GM18511 (cell line): ENCODE results near the gene RBM4B.
"Not testable (repeated sequence)": the region's sequence is repeated elsewhere in the genome, so short reads cannot be mapped to it uniquely, and the experiment has no call there.

Experiments
- ATAC-seq: cut with Tn5 transposase; IDR thresholded peaks from one replicate; pipeline ENCODE4 v1.9.1; 2021; ENCODE audit warnings: mild to moderate bottlenecking, moderate library complexity; ENCODE audit not compliant: unreplicated experiment

RBM4B gene

DNA sequence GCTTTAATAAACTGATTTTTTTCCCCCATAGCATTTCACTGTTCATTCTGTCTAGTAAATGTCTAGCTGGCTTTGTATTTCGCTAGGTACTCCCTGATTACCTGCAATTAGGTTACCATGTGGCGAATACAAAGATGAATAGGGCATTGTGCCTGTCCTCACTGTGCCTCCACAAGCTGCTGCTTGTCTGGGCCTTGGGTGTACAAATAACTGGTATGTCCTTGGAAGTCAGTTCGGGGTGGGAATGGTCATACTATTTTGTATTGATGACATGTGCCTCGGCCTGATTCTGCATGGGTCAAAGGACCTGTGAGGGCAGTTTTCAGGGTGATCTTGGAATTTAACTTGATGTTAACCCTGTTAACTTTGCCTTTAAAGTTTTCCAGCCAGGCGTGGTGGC is 27.8 kb downstream of the RBM4B start:
- ATAC-seq: no peak

DNA sequence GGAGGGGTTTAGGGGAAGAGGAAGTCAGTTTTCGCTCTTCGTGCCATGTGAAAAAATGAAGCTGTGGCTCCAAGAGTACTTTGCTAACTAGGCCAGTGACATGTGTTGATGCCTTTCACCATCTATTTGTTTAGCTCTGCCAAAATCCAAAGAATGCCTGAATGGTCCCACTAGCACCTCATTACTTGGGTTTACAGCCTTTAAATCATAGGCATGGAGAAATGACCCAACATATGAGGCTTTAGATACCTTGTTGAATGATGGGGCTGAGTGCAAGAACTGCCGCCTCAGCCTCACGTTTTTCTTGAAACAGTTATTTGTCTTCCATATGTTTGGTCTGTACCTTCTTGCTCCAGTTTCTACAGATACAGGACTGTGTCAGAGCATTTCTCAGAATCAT is 30.9 kb downstream of the RBM4B start:
- ATAC-seq: no peak

DNA sequence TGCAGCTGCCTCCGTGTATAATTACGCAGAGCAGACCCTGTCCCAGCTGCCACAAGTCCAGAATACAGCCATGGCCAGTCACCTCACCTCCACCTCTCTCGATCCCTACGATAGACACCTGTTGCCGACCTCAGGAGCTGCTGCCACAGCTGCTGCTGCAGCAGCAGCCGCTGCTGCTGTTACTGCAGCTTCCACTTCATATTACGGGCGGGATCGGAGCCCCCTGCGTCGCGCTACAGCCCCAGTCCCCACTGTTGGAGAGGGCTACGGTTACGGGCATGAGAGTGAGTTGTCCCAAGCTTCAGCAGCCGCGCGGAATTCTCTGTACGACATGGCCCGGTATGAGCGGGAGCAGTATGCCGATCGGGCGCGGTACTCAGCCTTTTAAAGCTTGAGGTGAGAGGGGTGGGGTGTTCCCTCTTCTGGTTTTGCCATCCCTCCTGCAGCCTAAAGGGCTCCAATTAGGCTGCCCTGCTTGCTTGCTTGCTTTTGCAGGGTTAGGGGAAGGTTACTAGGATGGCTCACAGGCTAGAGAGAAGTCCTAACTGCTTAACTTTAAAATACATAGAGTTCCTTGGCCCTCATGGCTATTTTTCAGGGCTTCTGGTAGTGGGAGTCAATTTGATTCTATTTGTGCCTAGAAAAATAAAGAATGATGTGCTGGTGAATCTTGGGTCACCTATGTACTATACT is 33.8 kb downstream of the RBM4B start:
- ATAC-seq: no peak

DNA sequence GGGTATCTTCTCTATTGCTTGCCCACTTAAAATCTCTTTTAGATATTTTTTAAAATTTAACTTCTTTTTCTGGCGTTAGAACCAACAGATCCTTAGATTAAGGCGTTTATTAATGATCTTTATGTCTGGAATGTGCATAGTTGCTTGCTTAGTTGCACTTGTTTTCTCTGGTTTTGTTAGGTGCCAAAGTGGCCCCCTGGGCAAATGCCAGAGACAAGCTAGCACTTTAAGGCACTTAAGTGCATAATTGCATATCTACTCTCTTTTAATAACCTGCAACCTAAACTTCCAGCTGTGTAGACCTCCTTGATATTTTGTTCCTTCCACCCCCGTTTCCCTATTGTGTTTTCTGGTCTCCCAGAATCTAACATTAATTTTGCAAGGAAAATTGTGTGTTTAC is 35.9 kb downstream of the RBM4B start:
- ATAC-seq: no peak

DNA sequence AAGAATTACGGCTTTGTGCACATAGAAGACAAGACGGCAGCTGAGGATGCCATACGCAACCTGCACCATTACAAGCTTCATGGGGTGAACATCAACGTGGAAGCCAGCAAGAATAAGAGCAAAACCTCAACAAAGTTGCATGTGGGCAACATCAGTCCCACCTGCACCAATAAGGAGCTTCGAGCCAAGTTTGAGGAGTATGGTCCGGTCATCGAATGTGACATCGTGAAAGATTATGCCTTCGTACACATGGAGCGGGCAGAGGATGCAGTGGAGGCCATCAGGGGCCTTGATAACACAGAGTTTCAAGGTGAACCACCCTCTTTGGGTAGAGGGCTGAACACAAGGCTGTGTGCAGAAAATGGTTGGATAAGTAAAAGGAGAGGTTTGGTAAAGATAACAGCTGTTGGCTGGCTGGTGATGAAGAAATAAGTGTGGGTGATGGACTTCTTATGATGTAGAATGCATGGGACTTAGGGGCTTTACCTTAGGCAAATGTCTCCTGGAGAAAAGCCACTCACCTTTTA is 37.8 kb downstream of the RBM4B start:
- ATAC-seq: not testable (repeated sequence)

DNA sequence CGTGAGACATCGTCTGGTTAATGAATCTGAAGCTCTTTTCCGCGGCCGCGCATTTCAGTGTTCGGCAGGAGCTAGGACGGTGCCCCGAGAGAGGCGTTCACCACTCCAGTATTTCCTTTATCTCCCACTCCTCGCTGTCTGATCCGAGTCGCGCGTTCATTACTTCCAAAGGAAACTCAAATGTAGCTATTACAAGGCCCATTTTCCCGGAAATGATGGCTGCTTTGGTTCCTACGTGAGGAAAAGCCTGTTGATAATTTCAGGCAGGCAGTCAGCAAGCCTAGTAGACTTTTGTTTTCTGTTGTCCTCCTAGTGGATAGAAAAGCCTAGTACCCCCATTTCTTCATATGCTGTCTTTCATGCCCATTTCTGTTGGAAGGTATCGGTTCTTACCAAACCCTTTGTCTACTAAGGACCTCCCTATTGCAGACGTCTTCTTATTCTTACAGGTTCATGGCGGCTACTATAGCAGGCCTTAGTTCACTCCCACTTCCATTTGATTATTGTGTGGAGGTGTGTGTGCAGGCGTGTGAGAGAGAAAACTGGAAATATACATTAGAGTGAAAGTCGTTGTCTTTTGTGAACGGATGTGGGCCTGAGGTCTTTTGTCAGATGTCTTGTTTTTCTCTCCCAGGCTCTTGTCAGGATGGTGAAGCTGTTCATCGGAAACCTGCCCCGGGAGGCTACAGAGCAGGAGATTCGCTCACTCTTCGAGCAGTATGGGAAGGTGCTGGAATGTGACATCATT is 38.4 kb downstream of the RBM4B start:
- ATAC-seq: no peak

DNA sequence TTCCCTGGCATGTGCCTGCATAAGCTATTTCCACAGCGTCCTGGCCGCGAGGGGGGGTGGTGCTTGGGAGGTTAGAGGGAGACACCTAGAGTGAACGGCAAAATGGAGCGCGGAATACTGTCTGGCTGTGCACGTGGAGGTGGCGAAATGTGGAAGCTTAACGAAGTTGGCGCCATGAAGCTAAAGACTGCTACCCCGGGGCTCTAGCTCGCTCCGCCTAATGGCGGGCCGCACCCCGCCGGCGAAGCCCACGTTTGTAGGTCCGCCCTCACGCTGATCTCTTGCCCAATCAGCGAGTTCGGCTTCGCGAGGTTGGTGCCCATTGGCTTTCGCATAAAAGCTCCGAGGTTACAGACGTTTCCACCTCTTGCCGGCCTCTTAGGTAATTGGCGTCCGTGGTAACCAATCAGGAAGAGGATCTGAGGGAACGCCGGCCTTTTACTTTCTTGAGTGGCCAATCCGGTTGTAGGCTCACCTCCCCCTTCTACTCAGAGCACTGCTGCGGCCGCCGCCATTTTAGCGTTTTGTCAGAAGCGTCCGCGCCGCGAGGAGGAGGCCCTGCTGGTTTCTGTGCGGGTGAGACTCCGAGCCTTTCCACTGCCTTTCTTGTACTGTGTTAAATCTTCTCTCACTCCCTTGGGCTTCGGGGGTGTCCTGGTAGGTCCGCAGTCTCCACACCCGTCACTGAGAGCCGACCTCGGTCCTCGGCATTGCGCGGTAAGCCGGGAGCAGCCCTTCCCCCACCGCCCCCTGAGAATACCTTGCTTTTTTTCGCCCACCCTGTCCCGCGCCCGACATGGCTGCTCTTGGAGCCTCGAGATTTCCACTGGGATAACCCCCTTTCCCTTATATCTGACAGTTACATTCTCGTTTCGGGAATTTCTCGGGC is 39.3 kb downstream of the RBM4B start, which contains the start of gene RBM4:
TSS of gene RBM4 (plus strand) at position 527 of the 889 bp plus-strand sequence. CDS start 1,009 bp downstream, outside the sequence.
- ATAC-seq: peak; percentile 98

DNA sequence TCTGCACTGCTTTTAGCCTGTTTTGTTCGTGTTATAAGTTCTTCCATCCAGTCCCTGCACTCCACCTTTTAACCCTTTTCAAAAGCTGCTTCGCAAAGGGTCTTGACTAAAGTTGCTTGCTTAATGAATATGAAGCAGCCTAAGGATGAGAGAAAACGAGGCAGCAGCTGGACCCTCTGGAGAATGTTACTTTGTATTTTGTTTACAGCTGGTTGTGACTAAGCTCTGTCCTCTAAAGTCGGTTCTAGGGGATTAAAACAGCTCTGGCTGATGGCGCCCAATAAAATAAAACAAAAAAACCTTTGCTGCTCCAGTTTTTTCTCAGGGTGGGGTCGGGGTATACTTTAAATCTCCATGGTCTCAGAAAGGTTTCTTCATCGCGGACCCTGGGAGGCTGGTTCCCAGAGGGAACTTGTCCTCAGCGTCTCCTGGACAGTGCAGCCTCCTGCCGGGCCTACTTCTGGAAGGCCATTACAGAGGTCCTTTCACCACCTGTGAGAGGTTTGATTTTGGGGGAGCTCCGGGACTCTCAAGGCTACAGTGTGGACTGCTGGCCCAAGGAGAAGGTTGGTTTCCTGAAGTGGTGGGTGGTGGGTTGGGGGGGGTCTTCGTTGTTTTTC is 40.0 kb downstream of the RBM4B start:
- no peak for ATAC-seq

DNA sequence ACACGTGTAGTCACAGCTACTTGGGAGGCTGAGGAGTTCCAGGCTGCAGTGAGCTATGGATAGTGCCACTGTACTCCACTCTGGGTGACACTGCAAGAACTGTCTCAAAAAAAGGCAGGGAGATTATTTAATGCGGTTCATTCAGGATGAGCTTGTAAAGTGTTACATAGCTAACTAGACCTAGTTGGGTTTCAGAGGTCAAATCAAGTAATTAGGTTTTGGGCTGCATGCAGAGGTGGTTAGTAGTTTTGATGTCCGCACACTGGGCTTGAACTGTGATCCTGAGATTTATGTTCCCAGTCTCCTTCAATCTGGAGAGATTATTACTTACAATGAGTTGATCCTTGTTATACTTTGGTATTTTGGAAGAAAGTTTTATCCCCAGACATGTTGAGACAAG is 41.3 kb downstream of the RBM4B start:
- ATAC-seq: no peak

DNA sequence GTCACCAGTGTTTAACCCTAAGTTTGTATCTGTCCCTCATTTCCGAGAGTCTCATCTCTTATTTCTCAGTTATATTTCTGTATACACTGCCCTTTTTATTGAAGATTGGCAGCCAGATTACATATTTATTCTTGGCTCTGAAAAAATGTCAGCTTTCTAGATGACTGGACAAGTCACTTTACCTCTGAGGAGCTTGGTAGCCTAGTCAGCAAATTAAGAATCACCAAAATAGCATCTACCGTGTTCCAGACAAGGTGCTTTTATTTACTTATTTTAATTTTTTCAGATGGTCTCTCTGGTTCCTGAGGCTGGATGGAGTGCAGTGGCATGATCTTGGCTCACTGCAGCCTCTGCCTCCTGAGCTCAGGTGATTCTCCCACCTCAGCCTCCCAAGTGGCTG is 44.7 kb downstream of the RBM4B start:
- no peak for ATAC-seq

DNA sequence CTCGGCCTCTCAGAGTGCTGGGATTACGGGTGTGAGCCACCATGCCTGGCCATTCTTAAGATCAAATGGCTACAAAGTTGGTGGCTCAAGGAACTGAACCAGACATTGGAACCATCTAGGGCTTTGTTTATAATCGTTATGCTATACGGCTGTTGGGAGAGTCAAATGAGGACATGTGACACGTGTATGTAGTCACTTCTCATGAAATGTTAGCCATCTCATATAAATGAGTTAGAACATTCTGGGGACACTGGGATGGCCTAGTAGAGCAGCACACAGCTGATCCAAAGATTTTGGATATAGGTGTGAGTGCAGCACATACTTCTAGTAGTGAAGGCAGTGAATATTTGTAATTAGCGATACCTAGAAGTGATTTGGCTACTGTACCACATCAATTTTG is 45.8 kb downstream of the RBM4B start:
- ATAC-seq: no peak

DNA sequence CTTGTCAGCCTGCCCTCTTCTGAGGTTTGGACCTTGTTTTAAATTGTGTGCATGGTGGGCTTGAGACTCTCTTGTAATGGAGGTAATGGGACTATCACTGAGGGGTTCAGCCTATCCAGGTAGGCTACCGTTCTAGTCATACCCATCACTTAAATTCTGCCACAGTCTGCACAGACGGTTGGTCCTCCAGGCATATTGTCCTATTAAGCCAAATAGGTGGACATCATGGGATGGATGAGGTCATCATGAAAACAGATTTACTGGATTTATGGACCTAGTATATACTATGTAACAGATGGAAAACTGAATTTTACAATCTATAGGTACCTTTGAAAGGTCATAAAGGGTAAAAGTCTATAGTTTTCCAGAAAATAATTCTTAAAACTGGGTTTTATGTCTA is 48.3 kb downstream of the RBM4B start:
- no peak for ATAC-seq

DNA sequence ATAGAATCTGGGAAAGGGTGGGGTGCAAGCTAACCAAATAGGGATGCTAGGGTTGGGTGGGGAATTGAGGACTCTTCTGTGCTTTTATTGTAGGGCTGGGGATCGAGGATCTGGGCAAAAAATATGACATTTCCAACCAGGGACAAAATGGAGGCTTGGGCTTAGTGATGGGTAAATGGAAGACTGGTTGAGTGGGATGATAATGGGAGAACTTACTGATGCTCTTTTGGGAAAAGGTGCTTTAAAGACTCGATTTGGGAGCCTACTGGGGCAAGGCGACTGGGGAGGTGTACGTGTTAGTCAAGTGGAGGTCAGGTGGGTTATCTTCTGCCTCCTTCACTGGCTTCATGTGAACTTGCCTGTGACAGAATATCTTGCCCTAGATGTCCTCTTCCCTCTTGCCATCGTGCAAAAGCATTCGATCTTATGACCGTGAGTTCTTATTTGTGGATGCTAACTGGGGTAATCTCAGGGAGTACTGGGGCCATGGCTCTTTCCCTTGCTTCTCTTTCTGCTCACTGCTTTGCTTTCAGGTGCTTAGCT is 49.6 kb downstream of the RBM4B start:
- no peak for ATAC-seq

DNA sequence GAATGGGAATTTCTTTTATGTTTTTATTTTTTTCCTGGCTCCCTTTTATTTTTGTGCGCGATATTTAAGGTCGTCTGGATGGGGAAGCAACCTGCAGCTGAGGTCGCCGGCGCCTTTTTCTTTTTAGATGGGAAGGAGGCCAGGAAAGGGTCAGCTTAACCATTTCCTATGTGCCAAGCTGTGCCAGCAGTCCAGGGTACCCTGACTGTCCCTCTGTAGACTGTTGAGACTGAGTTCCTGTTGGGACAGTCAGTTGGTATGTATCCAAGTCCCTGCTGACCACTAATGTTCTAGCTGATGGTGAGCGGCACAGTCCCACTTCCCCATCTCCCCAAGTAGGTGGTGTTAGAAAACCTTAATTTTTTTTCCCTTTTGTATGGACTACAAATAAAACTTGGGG is 50.8 kb downstream of the RBM4B start:
- ATAC-seq: no peak

DNA sequence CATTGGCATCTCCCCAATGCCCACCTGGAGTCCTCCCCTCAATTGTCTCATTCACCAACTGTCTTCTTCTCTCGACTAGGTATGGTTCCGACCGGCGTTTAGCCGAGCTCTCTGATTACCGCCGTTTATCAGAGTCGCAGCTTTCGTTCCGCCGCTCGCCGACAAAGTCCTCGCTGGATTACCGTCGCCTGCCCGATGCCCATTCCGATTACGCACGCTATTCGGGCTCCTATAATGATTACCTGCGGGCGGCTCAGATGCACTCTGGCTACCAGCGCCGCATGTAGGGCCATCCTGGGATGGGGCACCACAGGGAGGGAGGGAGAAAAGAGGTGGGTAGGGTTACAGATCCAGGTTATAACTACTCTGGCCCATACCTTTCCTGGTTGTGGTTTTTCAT is 51.3 kb downstream of the RBM4B start:
- no peak for ATAC-seq

DNA sequence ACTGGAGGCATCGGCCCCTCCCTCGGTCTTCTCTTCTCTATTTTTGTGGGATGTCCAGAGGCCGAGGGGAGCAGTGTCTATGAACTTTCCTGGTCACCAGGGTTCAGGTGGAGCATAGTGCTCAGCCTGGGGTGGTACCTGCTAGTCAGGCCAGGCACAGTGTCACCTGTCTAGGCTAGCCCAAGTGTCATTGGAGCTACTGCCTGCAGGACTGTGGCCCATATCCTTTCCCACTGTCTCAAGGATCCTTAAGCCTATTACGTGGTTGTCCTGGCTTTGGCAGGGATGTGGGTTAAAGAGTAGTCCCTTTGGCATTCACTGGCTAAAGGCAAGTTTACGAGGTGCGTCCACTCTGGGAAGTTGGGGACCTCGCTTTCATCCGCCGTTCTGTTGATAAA is 51.9 kb downstream of the RBM4B start:
- ATAC-seq: no peak

DNA sequence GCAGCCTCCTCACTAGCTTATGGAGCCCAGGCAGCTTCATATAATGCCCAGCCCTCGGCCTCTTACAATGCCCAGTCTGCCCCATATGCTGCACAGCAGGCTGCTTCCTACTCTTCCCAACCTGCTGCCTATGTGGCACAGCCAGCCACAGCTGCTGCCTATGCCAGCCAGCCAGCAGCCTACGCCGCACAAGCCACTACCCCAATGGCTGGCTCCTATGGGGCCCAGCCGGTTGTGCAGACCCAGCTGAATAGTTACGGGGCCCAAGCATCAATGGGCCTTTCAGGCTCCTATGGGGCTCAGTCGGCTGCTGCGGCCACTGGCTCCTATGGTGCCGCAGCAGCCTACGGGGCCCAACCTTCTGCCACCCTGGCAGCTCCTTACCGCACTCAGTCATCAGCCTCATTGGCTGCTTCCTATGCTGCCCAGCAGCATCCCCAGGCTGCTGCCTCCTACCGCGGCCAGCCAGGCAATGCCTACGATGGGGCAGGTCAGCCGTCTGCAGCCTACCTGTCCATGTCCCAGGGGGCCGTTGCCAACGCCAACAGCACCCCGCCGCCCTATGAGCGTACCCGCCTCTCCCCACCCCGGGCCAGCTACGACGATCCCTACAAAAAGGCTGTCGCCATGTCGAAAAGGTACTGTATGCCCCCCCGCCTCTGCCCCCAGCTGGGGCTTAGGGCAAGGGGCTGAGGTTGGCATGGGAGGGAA is 52.5 kb downstream of the RBM4B start:
- ATAC-seq: no peak

DNA sequence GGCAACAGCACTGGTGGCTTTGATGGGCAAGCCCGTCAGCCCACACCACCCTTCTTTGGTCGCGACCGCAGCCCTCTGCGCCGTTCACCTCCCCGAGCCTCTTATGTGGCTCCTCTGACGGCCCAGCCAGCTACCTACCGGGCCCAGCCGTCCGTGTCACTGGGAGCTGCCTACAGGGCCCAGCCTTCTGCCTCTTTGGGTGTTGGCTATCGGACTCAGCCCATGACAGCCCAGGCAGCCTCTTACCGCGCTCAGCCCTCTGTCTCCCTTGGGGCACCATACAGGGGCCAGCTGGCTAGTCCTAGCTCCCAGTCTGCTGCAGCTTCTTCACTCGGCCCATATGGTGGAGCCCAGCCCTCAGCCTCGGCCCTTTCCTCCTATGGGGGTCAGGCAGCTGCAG is 53.2 kb downstream of the RBM4B start:
- no peak for ATAC-seq

DNA sequence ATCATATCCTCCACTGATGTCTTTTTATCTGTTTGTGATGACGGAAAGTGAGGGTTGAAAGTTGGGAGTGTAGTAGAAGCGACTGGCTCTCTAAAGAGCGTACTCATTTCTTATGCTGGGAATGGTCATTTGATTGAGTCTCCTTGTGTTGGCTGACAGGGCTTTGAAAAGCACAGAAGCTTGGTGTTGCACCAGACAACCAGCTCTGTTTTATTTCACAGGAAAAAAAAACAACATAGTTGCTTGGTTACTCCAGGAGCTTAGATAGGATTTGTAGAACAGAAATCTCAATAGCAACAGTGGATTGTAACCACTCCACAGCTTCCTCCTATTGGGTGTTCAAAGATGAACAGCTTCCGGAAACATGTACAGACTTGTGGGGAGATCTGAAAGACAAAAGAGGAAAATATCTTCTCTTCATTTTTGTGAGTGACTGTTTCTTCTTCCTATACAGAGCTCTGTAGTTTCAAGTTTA is 58.6 kb downstream of the RBM4B start:
- ATAC-seq: no peak
